ENCODE data around the gene NEDD4.

DNA sequence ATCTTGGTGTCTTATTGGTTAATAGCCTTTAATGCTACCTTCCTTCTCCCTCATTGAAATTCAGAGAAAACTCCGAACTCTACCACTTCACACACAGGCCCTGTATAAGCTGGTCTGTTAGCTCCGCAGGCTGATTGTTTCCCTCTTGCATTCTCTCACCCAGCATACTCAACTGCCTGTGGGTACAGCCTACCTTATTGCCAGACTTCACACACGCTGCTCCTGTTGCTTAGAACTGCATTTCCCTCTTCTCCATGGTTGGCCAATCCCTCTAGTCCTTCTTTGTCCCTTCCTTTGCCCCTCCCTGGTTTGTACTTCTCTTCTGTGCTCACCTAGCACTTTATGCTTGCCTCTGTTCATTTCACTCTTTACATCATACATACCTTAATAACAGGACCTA is 157.5 kb downstream of the NEDD4 start:
- TF ChIP-seq, protein P1, sequence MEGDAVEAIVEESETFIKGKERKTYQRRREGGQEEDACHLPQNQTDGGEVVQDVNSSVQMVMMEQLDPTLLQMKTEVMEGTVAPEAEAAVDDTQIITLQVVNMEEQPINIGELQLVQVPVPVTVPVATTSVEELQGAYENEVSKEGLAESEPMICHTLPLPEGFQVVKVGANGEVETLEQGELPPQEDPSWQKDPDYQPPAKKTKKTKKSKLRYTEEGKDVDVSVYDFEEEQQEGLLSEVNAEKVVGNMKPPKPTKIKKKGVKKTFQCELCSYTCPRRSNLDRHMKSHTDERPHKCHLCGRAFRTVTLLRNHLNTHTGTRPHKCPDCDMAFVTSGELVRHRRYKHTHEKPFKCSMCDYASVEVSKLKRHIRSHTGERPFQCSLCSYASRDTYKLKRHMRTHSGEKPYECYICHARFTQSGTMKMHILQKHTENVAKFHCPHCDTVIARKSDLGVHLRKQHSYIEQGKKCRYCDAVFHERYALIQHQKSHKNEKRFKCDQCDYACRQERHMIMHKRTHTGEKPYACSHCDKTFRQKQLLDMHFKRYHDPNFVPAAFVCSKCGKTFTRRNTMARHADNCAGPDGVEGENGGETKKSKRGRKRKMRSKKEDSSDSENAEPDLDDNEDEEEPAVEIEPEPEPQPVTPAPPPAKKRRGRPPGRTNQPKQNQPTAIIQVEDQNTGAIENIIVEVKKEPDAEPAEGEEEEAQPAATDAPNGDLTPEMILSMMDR (IDR thresholded peaks at IDR 0.05) = no peak
- no peak for TF ChIP-seq POLR2A (IDR thresholded peaks at IDR 0.05)
